GM19397 (cell line): ENCODE data around the gene ADI1.

Source experiments
- ATAC-seq: cut with Tn5 transposase; IDR thresholded peaks from one replicate; pipeline ENCODE4 v1.9.1; 2021; ENCODE audit warnings: mild to moderate bottlenecking, moderate library complexity; ENCODE audit not compliant: unreplicated experiment

Gene ADI1

GRCh38 chr2:3481736-3482362 is 37.5 kb downstream of the ADI1 start:
- ATAC-seq = no peak

GRCh38 chr2:3481011-3481400 is 38.3 kb downstream of the ADI1 start:
- no peak for ATAC-seq

GRCh38 chr2:3480352-3481010 is 38.9 kb downstream of the ADI1 start:
- no peak for ATAC-seq

GRCh38 chr2:3479430-3480320 is 39.7 kb downstream of the ADI1 start:
- no peak for ATAC-seq

GRCh38 chr2:3478846-3479385 is 40.4 kb downstream of the ADI1 start:
- no peak for ATAC-seq

GRCh38 chr2:3476985-3477327 is 42.4 kb downstream of the ADI1 start:
- no peak for ATAC-seq

- ATAC-seq = no peak
These were observed 42.9 kb downstream of the ADI1 start for GRCh38 chr2:3476321-3476984.

- no peak for ATAC-seq
These were observed 43.6 kb downstream of the ADI1 start for GRCh38 chr2:3475771-3476170.

GRCh38 chr2:3472966-3473365 is 46.4 kb downstream of the ADI1 start:
- no peak for ATAC-seq

- no peak for ATAC-seq
These were observed 47.0 kb downstream of the ADI1 start for GRCh38 chr2:3472296-3472695.

GRCh38 chr2:3470856-3471737 is 48.2 kb downstream of the ADI1 start:
- ATAC-seq = no peak

- ATAC-seq = no peak
These were observed 49.1 kb downstream of the ADI1 start for GRCh38 chr2:3470166-3470651.

GRCh38 chr2:3469486-3469885 is 49.8 kb downstream of the ADI1 start:
- ATAC-seq = no peak

- ATAC-seq = no peak
These were observed 50.9 kb downstream of the ADI1 start for GRCh38 chr2:3468296-3468988.

- no peak for ATAC-seq
These were observed 51.7 kb downstream of the ADI1 start for GRCh38 chr2:3467654-3468053.

GRCh38 chr2:3466966-3467365 is 52.4 kb downstream of the ADI1 start:
- ATAC-seq = no peak

- no peak for ATAC-seq
These were observed 52.9 kb downstream of the ADI1 start for GRCh38 chr2:3466482-3466863.

GRCh38 chr2:3465844-3466481 is 53.4 kb downstream of the ADI1 start:
- ATAC-seq = no peak

GRCh38 chr2:3465328-3465727 is 54.0 kb downstream of the ADI1 start:
- no peak for ATAC-seq
